HG03571 (cell line): ENCODE measurements around the gene ZBTB45.
"Not testable (repeated sequence)": the region's sequence is repeated elsewhere in the genome, so short reads cannot be mapped to it uniquely, and the experiment has no call there.

Experiments
- ATAC-seq: cut with Tn5 transposase; IDR thresholded peaks from one replicate; pipeline ENCODE4 v1.9.1; 2021; ENCODE audit not compliant: unreplicated experiment

Gene ZBTB45

GRCh38 chr19:58476498-58477015 is 43.1 kb downstream of the ZBTB45 start:
- no peak for ATAC-seq

- peak; percentile 77 for ATAC-seq
Measured at GRCh38 chr19:58475714-58476497, 43.7 kb downstream of the ZBTB45 start, which contains the start of gene ZNF446. ZNF446 (plus strand) TSS chr19:58476352; CDS start chr19:58477219, 867 bp downstream.

DNA sequence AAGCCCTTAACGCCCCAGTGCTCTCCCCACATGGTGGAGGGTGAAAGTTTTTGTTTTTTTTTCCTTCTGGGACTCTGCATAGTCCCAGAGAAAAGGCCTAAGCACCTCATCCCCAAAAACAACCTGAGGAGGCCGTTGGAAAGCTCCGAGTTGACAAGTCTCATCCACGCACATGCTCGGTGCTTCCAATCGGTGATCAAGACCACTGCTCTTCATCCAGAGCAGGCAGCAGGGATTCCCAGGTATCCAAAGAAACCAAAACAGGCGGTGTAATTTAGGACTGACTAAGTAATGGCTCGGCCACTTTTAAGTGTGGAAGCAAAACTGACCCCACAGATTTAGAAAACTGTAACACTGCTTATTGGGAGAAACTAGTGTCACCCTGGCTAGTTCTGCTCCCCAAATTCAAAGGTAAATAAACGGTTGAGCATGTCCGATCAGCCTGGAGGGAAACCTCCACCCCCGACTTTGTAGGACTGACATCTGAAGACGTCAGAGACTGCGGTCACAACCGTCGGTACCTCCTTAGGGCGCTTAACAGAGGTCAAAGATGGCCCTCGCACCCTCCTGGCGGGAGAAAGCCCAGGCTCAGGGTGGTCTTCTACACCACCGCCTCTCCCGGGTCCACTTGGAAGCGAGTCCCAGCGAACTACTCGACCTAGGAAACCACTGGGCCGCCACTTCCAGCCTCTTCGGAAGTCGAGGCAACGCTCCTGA is 44.5 kb downstream of the ZBTB45 start:
- no peak for ATAC-seq

GRCh38 chr19:58474291-58474996 is 45.2 kb downstream of the ZBTB45 start:
- no peak for ATAC-seq

DNA sequence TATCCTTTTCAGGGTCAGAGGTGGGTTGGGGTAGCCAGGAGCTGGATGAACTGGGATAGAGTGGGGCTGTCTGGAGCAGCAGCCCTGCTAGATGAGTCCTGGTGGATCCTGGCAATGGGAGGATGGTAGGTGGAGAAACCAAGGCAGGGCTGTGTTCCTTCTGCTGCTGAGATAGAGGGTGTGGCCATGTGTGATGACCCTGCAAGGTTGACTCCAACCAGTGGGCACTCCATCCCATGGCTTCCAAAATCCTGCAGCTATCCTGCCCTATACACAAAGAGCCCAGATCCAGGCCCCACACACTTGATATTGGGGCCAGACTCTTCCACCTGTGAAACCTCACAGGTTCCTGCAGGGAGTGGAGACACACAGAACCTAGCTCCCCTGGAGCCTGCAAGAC is 45.8 kb downstream of the ZBTB45 start:
- no peak for ATAC-seq

DNA sequence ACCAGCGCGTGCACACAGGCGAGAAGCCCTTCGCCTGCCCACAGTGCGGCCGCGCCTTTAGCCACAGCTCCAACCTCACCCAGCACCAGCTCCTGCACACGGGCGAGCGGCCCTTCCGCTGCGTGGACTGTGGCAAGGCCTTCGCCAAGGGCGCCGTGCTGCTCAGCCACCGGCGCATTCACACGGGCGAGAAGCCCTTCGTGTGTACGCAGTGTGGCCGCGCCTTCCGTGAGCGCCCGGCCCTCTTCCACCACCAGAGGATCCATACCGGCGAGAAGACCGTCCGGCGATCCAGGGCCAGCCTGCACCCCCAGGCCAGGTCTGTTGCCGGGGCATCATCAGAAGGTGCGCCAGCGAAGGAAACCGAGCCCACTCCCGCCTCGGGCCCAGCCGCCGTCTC is 47.9 kb downstream of the ZBTB45 start:
- no peak for ATAC-seq

DNA sequence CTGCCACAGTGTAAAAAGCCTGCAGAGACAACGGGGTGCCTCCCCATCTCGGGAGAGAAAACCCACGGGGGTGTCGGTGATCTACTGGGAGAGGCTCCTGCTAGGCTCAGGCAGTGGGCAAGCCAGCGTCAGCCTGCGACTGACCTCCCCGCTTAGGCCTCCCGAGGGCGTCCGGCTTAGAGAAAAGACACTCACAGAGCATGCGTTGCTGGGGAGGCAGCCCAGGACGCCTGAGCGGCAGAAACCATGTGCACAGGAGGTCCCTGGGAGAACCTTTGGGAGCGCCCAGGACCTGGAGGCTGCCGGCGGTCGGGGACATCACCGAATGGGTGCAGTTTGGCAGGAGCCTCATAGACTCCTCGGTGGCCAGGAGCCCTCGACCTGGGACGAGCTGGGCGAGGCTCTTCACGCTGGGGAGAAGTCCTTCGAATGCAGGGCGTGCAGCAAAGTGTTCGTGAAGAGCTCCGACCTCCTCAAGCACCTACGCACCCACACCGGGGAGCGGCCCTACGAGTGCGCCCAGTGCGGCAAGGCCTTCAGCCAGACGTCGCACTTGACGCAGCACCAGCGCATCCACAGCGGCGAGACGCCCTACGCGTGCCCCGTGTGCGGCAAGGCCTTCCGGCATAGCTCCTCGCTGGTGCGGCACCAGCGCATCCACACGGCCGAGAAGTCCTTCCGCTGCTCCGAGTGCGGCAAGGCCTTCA is 48.6 kb downstream of the ZBTB45 start:
- ATAC-seq: not testable (repeated sequence)

DNA sequence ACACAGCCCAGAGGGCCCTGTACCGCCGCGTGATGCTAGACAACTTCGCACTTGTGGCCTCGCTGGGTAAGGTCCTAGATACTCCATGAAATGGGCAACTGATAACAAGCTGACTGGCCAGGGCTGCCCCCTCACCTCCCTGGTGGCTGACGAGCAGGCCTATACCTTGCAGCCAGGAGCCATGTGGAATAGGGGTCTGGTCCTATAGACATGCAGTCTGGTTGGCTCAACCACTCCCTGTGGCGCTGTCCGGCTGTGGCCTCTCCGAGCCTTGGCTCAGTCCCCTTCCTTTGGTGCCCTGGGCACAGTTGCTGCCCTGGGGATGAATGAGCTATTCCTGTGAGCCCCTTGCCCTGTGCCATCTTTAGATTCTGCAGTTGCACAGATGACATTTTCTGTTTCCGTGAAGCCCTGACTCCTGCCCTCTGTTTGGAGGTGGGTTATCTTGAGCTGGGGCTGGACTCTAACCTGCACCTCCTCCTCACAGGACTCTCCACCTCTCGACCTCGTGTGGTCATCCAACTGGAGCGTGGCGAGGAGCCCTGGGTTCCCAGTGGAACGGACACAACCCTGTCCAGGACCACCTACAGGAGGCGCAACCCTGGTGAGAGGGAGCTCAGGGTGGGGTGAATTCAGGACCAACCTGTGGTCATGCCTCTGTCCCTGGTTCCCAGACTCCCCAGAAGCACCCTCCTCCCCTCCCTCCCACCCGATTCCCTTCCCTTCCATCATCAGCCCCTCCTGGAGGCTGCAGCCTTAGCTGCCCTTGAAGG is 50.2 kb downstream of the ZBTB45 start:
- no peak for ATAC-seq

DNA sequence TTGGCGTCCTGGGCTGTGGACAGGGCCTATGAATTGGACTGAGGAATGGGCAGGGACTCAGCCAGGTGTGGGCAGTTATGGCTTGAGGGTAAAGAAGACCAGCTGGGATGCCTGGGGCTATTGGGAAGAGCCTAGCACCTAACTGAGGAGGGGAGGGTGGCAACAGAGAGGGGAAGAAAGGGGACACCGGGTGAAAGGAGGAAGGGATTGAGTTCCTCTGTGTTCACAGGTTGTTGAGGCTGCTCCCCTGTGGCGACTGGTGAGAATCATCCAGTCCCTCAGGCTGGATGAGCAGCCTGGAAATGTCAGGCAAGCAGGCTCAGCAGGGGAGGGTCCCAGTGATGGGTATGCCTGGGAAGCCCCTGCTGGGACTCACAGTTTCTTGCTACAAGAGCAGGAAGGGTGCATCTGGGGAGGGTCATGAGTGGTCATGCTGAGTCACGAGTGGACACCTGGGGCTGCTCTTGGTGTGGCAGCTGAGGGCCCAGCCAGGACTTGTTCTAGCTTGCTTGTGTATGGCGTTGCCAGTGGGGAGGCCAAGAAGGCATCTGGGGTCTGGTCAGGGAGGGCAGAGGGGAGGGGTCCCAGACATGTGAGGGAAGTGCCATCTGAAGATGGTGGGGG is 51.3 kb downstream of the ZBTB45 start:
- no peak for ATAC-seq

- ATAC-seq: peak; percentile 79
Measured at GRCh38 chr19:58466760-58467589, 52.6 kb downstream of the ZBTB45 start, which contains the start of gene ZNF324. ZNF324 (plus strand) TSS chr19:58467080; CDS start chr19:58469186, 2,106 bp downstream.

- ATAC-seq: peak; percentile 28
Measured at GRCh38 chr19:58466089-58466759, 53.4 kb downstream of the ZBTB45 start.
